ENCODE results near the gene NKD1.

DNA sequence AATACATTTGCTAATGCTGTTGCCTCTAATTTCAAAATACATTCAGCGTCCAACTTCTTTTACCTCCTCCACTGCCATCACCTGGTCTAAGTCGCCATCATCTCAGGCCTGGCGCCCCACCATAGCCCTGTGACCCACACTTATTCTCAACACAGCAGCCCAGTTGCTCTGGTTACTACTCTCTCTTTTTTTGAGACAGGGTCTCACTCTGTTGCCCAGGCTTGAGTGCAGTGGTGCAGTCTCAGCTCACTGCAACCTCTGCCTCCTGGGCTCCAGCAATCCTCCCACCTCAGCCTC, 7.5 kb upstream of the NKD1 start:
- TF ChIP-seq, protein P1, sequence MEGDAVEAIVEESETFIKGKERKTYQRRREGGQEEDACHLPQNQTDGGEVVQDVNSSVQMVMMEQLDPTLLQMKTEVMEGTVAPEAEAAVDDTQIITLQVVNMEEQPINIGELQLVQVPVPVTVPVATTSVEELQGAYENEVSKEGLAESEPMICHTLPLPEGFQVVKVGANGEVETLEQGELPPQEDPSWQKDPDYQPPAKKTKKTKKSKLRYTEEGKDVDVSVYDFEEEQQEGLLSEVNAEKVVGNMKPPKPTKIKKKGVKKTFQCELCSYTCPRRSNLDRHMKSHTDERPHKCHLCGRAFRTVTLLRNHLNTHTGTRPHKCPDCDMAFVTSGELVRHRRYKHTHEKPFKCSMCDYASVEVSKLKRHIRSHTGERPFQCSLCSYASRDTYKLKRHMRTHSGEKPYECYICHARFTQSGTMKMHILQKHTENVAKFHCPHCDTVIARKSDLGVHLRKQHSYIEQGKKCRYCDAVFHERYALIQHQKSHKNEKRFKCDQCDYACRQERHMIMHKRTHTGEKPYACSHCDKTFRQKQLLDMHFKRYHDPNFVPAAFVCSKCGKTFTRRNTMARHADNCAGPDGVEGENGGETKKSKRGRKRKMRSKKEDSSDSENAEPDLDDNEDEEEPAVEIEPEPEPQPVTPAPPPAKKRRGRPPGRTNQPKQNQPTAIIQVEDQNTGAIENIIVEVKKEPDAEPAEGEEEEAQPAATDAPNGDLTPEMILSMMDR (IDR thresholded peaks at IDR 0.05): no peak
- no peak for TF ChIP-seq POLR2A (IDR thresholded peaks at IDR 0.05)

Measured in adrenal gland (tissue), 5 donors.